ENCODE results near the gene SAA1.

GRCh38 chr11:18243783-18244362 lies 22.2 kb upstream of the SAA1 start:
- TF ChIP-seq CTCF (IDR thresholded peaks at IDR 0.05; ENCODE audit: extremely low read depth in 1 of 2, insufficient read depth in 1 of 2, low read depth in 1 of 2, low read length in 2 of 2) (peak; percentile 69 to 84), EZH2 (IDR thresholded peaks at IDR 0.05; ENCODE audit: borderline replicate concordance, low read depth, low read length, severe bottlenecking) (no peak)
